HEK293 (cell line): ENCODE measurements around the gene PDGFC.

ENCODE experiments used
- CTCF ChIA-PET: fragments of 350-600 bp; formaldehyde crosslinking; extraction: SDS; loops from one replicate; lab custom pipeline; 2021; ENCODE audit warnings: antibody characterized with exemption; lab: Yijun Ruan, JAX
- POLR2A ChIA-PET: fragments of 300-600 bp; formaldehyde crosslinking; extraction: SDS; loops from one replicate; lab custom pipeline; 2020; ENCODE audit warnings: antibody characterized with exemption, inconsistent platforms; lab: Yijun Ruan, JAX
- H3K27ac ChIP-seq: fragments of 200-500 bp; sonication (Bioruptor generic); 2 replicates; pipeline ENCODE4 v1.5.1; 2014; ENCODE audit warnings: low read depth, low read length, control low read depth, inconsistent platforms; ENCODE audit errors: extremely low read depth
- H3K36me3 ChIP-seq, 2 experiments: fragments of 200-500 bp in 1 of 2; sonication (Bioruptor generic) in 1 of 2; 1 replicate in 1 of 2; 2 replicates in 1 of 2; pipeline ENCODE4 v1.5.1; 2014 to 2017; ENCODE audit warnings: inconsistent platforms in 2 of 2, low read length in 2 of 2; ENCODE audit not compliant: control insufficient read depth in 2 of 2, insufficient read depth in 1 of 2
- H3K4me1 ChIP-seq: fragments of 200-500 bp; sonication (Bioruptor generic); 2 replicates; pipeline ENCODE4 v1.5.1; 2014; ENCODE audit warnings: mild to moderate bottlenecking, low read length, inconsistent platforms; ENCODE audit not compliant: control insufficient read depth, insufficient read depth
- H3K4me3 ChIP-seq: 2 replicates; pipeline ENCODE4 v1.5.1; 2011; ENCODE audit warnings: low read depth, mild to moderate bottlenecking, control low read depth, low read length, moderate library complexity
- H3K9me3 ChIP-seq: fragments of 200-500 bp; sonication (Bioruptor generic); 2 replicates; pipeline ENCODE4 v1.5.1; 2014; ENCODE audit warnings: low read depth, low read length, inconsistent platforms; ENCODE audit not compliant: control insufficient read depth, insufficient read depth
- KLF10 ChIP-seq: fragments of 450-650 bp; IDR thresholded peaks from 2 replicates; pipeline ENCODE4 v1.5.1; 2018; ENCODE audit warnings: missing biosample characterization, mild to moderate bottlenecking, missing genetic modification characterization
- SP2 ChIP-seq: fragments of 450-650 bp; formaldehyde crosslinking; IDR thresholded peaks from 2 replicates; pipeline ENCODE4 v1.5.1; 2016; ENCODE audit warnings: missing biosample characterization, missing genetic modification characterization
- TRIM28 ChIP-seq: IDR thresholded peaks from 2 replicates; pipeline ENCODE4 v1.6.1; 2011; ENCODE audit warnings: low read length, control low read depth, borderline replicate concordance
- ZBTB10 ChIP-seq: fragments of 450-650 bp; formaldehyde crosslinking; IDR thresholded peaks from 2 replicates; pipeline ENCODE4 v1.5.1; 2016; ENCODE audit warnings: missing biosample characterization, missing genetic modification characterization
- ZBTB49 ChIP-seq: fragments of 450-650 bp; formaldehyde crosslinking; IDR thresholded peaks from 2 replicates; pipeline ENCODE4 v1.5.1; 2016; ENCODE audit warnings: missing biosample characterization, missing genetic modification characterization, low read depth
- ZFP37 ChIP-seq: fragments of 450-650 bp; formaldehyde crosslinking; IDR thresholded peaks from 2 replicates; pipeline ENCODE4 v1.5.1; 2016; ENCODE audit warnings: missing biosample characterization, missing genetic modification characterization
- ZFP41 ChIP-seq: fragments of 450-650 bp; formaldehyde crosslinking; IDR thresholded peaks from 2 replicates; pipeline ENCODE4 v1.5.1; 2016; ENCODE audit warnings: missing biosample characterization, missing genetic modification characterization, borderline replicate concordance
- ZNF112 ChIP-seq: fragments of 450-650 bp; formaldehyde crosslinking; IDR thresholded peaks from 2 replicates; pipeline ENCODE4 v1.5.0; 2017; ENCODE audit warnings: missing biosample characterization, missing genetic modification characterization
- ZNF146 ChIP-seq: fragments of 450-650 bp; formaldehyde crosslinking; IDR thresholded peaks from 2 replicates; pipeline ENCODE4 v1.5.1; 2016; ENCODE audit warnings: missing biosample characterization, missing genetic modification characterization
- ZNF155 ChIP-seq: fragments of 450-650 bp; formaldehyde crosslinking; IDR thresholded peaks from 2 replicates; pipeline ENCODE4 v1.5.1; 2016; ENCODE audit warnings: missing biosample characterization, missing genetic modification characterization
- ZNF169 ChIP-seq: fragments of 450-650 bp; formaldehyde crosslinking; IDR thresholded peaks from 2 replicates; pipeline ENCODE4 v1.5.1; 2016; ENCODE audit warnings: missing biosample characterization, missing genetic modification characterization
- ZNF2 ChIP-seq: fragments of 450-650 bp; formaldehyde crosslinking; IDR thresholded peaks from 2 replicates; pipeline ENCODE4 v1.5.1; 2016; ENCODE audit warnings: missing biosample characterization, missing genetic modification characterization
- ZNF239 ChIP-seq: fragments of 450-650 bp; formaldehyde crosslinking; IDR thresholded peaks from 2 replicates; pipeline ENCODE4 v1.5.1; 2016; ENCODE audit warnings: missing biosample characterization, missing genetic modification characterization
- ZNF350 ChIP-seq: fragments of 450-650 bp; formaldehyde crosslinking; IDR thresholded peaks from 2 replicates; pipeline ENCODE4 v1.5.0; 2017; ENCODE audit warnings: missing biosample characterization, mild to moderate bottlenecking, missing genetic modification characterization
- ZNF548 ChIP-seq: fragments of 450-650 bp; formaldehyde crosslinking; IDR thresholded peaks from 2 replicates; pipeline ENCODE4 v1.5.1; 2016; ENCODE audit warnings: missing biosample characterization, missing genetic modification characterization
- ZNF585B ChIP-seq: fragments of 450-650 bp; formaldehyde crosslinking; IDR thresholded peaks from 2 replicates; pipeline ENCODE4 v1.5.1; 2016; ENCODE audit warnings: missing biosample characterization, missing genetic modification characterization
- ZNF629 ChIP-seq: fragments of 450-650 bp; formaldehyde crosslinking; IDR thresholded peaks from 2 replicates; pipeline ENCODE4 v1.5.1; 2017; ENCODE audit warnings: missing biosample characterization, missing genetic modification characterization
- ZNF654 ChIP-seq: fragments of 450-650 bp; formaldehyde crosslinking; IDR thresholded peaks from 2 replicates; pipeline ENCODE4 v1.5.1; 2016; ENCODE audit warnings: low read depth, missing biosample characterization, missing genetic modification characterization
- ZNF692 ChIP-seq: fragments of 450-650 bp; formaldehyde crosslinking; IDR thresholded peaks from 2 replicates; pipeline ENCODE4 v1.5.1; 2016; ENCODE audit warnings: missing biosample characterization, missing genetic modification characterization
- ZNF791 ChIP-seq: fragments of 450-650 bp; formaldehyde crosslinking; IDR thresholded peaks from 2 replicates; pipeline ENCODE4 v1.5.1; 2016; ENCODE audit warnings: missing biosample characterization, missing genetic modification characterization
- TF ChIP-seq, protein P1 (sequence below): fragments of 450-650 bp; formaldehyde crosslinking; IDR thresholded peaks from 2 replicates; pipeline ENCODE4 v1.5.1; 2016; ENCODE audit warnings: missing biosample characterization, missing genetic modification characterization
- TF ChIP-seq, protein P2 (sequence below): fragments of 450-650 bp; formaldehyde crosslinking; IDR thresholded peaks from 2 replicates; pipeline ENCODE4 v1.5.1; 2017; ENCODE audit warnings: missing biosample characterization, mild to moderate bottlenecking, missing genetic modification characterization, moderate library complexity

The PDGFC gene

GRCh38 chr4:156767911-156768415 is 203.6 kb downstream of the PDGFC start:
- Histone ChIP-seq H3K4me1 (peaks cover 35% of the 10 kb centered on the region), H3K36me3 (no peaks in the 10 kb centered on the region), H3K9me3 (no peaks in the 10 kb centered on the region), H3K4me3 (no peak overlapping the region)
- CTCF ChIA-PET = no interaction called here
- TF ChIP-seq ZBTB49 (tag by site-specific recombination) (no peak), SP2 (tag by site-specific recombination) (no peak), ZNF239 (tag by site-specific recombination) (no peak), ZNF548 (tag by site-specific recombination) (no peak), ZFP37 (no peak)
- TF ChIP-seq, protein P1, sequence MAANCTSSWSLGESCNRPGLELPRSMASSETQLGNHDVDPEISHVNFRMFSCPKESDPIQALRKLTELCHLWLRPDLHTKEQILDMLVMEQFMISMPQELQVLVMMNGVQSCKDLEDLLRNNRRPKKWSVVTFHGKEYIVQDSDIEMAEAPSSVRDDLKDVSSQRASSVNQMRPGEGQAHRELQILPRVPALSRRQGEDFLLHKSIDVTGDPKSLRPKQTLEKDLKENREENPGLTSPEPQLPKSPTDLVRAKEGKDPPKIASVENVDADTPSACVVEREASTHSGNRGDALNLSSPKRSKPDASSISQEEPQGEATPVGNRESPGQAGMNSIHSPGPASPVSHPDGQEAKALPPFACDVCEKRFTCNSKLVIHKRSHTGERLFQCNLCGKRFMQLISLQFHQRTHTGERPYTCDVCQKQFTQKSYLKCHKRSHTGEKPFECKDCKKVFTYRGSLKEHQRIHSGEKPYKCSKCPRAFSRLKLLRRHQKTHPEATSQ (tag by site-specific recombination) = no peak
- TF ChIP-seq, protein P2, sequence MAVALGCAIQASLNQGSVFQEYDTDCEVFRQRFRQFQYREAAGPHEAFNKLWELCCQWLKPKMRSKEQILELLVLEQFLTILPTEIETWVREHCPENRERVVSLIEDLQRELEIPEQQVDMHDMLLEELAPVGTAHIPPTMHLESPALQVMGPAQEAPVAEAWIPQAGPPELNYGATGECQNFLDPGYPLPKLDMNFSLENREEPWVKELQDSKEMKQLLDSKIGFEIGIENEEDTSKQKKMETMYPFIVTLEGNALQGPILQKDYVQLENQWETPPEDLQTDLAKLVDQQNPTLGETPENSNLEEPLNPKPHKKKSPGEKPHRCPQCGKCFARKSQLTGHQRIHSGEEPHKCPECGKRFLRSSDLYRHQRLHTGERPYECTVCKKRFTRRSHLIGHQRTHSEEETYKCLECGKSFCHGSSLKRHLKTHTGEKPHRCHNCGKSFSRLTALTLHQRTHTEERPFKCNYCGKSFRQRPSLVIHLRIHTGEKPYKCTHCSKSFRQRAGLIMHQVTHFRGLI (tag by site-specific recombination) = no peak
- TF ChIP-seq, all 188 proteins: peak for 0
- no peak overlapping the region for H3K27ac ChIP-seq
- POLR2A ChIA-PET = no interaction called here

GRCh38 chr4:156766846-156767245 is 204.8 kb downstream of the PDGFC start:
- peaks cover 28% of the 10 kb centered on the region for H3K4me1 ChIP-seq
- H3K36me3 ChIP-seq = no peaks in the 10 kb centered on the region
- H3K27ac ChIP-seq = no peak overlapping the region
- H3K4me3 ChIP-seq = no peak overlapping the region
- CTCF ChIA-PET = no interaction called here
- POLR2A ChIA-PET = no interaction called here
- H3K9me3 ChIP-seq = no peaks in the 10 kb centered on the region
- TF ChIP-seq ZNF112 (tag by site-specific recombination) = no peak
- no peak for TF ChIP-seq ZNF692
- no peak for TF ChIP-seq ZNF585B (tag by site-specific recombination)
- no peak for TF ChIP-seq TRIM28
- TF ChIP-seq ZFP41 = no peak
- TF ChIP-seq ZNF350 (tag by site-specific recombination) = no peak
- no peak for TF ChIP-seq ZNF155
- no peak for TF ChIP-seq ZNF791 (tag by site-specific recombination)

GRCh38 chr4:156765277-156765676 is 206.3 kb downstream of the PDGFC start:
- Histone ChIP-seq H3K27ac (no peak overlapping the region), H3K4me3 (no peak overlapping the region), H3K36me3 (peaks cover 0 to 5% of the 10 kb centered on the region in 2 experiments; a peak in 1 of 3 replicates), H3K4me1 (peaks cover 20% of the 10 kb centered on the region), H3K9me3 (no peaks in the 10 kb centered on the region)
- CTCF ChIA-PET = interaction anchor here (0.6 kb wide), 1 partner anchor 11 kb away, joined by 3 read pairs; no protein-coding TSS in a partner anchor
- POLR2A ChIA-PET = no interaction called here
- TF ChIP-seq KLF10 (tag by site-specific recombination) (no peak), ZNF629 (tag by site-specific recombination) (no peak), ZNF2 (tag by site-specific recombination) (no peak), ZBTB10 (tag by site-specific recombination) (no peak), ZNF169 (tag by site-specific recombination) (no peak), ZNF654 (tag by site-specific recombination) (no peak), ZNF146 (no peak)
